ENCODE results near the gene CFAP97D1.
A peak's percentile ranks its signal among the peaks of the same experiment; 100 is the strongest.

CFAP97D1 gene

DNA sequence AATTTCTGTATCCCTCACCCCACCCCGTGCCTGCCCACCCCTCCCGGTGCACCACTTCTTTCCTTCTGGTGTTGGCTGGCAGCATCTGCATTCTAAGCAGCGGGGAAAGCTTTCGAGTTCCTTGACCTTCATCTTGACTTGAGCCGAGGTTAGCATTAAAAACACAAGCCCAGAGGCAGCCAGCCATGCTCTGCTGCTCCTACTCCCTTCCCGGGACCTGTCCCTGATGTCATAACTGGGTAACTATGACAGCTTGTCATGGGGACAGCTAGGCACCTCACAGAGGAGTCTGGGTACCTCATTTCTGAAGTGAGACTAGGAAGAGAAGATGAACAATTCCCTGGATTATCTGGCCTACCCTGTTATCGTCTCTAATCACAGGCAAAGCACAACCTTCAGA, at the start of gene CFAP97D1:
CFAP97D1 (plus strand) TSS at position 301 of the 400 bp plus-strand sequence; CDS start at position 329, 28 bp downstream.
- DNase-seq: no peak

DNA sequence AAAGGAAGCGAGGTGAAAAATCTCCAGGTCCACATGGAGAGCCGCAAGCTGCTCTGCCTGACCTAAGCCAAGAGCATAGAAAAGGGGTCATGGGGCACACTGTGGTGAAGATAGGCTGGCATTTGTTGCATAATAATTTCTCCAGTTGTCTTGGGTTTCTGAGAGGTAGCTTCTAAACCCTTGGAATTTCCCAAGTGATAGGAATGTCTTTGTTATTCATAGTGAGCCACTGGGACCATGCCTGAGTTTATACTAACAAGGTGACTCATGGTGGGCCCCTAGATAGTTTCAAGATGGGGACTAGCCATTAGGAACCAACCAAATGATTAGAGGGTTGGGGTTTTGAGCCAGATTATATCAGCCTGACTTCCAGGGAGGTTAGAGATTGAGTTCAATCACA, 47.3 kb upstream of the CFAP97D1 start:
- DNase-seq: no peak

DNA sequence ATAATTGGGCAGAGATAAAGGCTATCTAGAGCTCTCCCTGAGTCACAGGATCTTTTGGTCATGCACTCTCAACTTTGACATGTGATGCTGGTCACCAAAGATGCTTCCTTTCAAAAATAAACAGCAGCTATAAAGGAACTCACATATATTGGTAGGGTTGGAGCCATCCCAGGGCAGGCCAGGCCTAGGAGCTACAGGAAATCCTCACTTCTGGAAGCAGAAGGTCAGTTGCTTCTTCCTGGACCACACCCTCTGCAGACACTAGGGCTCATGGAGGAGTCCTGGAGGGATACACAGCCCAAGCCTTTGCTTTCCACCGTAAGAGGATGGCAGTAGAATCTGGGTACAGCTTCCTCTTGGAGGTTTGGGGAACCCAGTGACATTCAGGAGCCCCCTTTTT, 46.3 kb upstream of the CFAP97D1 start:
- DNase-seq: no peak

DNA sequence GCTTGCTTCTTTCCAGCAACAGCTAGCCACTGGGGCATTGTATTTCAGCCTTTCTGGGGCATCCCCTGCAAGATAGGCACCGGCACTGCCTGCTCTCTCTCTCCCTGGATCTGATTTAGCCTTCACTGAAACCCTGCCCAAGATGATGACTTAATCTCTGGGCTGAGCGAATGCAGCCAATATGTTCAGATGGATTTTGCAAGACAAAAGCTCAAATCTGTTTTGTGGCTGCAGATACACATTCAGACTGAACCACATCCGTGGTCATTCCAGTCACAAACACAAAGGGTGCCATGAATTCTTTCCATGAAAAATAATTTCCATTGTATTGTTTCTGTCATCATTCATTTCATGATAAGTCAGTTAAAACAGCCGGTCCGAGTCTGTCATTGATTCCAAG, 45.9 kb upstream of the CFAP97D1 start:
- no peak for DNase-seq

DNA sequence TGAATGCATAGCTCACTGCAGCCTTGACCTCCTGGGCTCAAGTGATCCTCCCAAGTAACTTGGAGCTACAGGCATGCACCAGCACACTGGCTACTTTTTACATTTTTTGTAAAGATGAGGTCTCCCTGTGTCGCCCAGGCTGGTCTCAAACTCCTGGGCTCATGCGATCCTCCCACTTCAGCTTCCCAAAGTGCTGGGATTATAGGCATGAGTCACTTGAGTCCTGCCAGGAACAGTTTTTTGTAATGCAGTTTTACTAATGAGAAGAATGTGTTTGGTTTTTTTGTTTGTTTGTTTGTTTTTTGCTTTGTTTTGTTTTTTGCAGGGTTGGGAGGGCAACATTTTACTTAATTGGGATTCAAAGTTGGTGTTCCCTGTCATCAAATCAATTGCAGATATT, 43.8 kb upstream of the CFAP97D1 start:
- no peak for DNase-seq

DNA sequence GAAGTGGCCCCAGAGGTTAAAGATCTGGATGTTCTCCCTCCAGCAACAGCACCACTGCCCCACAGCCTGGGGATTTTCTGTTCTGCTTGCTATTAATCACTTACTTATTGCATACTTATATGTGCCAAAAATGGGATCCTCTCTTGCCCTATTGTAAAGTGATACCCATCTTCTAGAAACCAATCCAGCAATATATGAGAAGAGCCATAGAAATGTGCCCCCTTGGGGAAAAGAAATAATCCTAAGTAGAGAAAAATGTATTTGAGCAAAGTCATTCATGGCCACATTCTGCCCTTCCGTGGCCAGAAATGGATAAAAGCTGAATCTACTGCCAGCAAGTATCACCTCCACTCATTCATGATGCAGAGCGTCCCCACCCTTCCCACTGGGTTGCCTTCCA, 42.5 kb upstream of the CFAP97D1 start:
- no peak for DNase-seq

DNA sequence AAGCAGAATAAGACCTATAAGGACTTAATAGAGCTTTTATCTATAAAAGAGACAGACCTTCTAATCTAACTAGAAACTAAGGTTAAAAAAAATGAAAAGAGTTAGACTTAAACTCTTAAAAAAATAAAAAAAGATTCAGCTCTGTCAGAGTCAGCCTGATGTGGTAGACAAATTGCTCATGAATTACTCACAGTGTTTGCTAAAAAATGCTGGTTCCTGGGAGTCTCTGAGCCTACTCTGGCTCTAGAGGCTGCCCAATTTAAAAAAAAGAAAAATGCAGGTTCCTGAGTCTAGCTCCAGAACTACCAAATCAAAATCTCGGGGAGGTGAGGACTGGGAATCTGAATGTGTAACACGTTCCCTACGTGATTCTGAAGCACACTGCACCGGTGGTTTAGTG, 39.7 kb upstream of the CFAP97D1 start:
- no peak for DNase-seq

DNA sequence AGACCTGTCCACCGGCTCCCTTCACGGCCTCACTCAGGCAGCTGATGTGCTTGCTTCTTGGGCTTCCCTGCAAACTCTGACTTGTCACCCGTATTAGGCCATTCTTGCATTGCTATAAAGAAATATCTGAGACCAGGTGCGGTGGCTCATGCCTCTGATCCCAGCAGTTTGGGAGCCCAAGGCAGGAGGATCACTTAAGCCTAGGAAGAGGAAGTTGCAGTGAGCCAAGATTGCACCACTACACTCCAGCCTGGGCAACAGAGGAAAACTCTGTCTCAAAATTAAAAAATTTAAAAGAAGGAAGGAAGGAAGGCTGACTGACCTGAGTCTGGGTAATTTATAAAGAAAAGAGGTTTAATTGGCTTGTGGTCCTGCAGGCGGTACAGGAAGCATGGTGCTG, 38.6 kb upstream of the CFAP97D1 start:
- no peak for DNase-seq

DNA sequence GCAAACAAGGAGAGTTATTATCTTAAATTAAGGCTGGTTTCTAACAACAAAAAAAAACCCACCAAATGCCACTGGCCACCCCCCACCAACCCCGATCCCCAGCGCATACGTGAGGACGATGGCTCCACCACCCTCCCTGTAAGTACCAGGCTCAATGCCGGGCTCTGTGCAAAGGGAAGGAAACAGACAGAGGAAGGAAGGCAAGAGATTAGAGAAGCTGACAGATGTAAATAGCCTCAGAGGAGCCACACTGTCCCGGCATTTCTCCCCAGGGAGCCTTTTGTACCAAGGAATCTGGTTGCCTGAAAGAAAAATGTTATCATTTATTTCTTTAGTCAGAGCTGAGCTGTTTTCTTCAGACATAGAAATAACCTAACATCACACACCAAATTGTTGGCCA, 34.7 kb upstream of the CFAP97D1 start:
- DNase-seq: no peak

DNA sequence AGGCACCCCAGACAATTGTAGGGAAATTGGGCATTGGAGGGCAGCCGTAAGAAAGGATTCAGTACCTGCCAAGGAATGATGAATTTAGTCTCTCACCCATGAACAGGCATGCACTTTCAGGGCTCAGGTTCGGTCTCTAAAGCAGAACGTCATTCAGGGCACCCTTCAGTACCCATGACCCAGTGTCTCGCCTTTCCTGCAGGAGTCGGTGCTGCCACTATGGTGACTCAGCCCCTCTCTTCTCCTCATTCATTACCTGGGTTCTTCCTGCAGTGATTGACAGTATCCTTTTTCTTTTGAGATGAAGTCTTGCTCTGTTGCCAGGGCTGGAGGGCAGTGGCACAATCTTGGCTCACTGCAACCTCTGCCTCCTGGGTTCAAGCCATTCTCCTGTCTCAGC, 30.1 kb upstream of the CFAP97D1 start:
- no peak for DNase-seq

DNA sequence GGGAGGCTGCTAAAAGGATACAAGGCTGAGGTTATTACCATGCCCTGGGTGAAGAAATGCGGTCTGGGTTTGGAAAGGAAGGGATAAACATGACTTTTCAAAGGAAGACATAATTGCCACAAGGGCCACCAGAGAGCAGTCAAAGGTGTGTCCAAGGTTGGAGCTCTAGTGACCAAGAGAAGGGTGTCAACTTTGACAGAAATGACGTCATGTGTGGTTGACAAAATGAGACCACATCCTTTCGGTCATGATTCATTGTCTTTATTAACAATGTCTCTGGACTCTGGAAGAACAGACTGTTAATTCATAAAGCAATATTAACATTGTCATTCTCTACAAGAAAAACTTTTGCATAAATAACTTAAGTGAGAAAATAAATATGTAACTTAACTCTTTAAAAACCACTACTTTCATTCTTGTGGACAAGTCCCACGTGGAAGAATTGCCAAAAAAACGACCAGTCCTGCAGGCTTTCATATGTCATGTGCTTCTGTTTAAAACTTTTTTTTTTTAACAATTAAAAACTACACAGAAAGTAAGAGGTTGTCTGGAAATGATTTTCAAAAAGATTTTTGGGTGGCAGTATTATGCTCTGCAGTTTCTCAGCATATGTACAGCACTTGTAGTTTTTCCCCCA, 26.6 kb upstream of the CFAP97D1 start:
- DNase-seq: peak; percentile 36

DNA sequence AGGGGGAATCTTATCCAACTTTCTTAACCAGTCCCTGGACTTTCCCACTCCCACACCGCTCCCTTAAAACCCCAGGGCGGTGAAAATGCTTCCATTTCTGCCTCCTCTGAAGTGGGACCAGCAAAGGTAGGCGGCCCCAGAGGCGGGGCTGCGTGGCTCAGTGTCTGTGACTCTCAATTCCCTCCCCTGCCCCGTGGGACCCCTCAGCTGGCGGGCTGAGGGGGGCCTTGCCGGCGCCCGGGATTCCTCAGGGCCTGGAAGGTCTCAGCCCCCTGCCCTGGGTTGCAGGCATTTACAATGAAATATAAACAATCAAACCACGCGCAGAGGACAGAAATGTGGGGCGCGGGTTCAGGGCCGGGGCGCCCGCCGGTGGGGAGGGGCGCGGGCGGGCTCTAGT, 25.3 kb upstream of the CFAP97D1 start:
- DNase-seq: no peak

DNA sequence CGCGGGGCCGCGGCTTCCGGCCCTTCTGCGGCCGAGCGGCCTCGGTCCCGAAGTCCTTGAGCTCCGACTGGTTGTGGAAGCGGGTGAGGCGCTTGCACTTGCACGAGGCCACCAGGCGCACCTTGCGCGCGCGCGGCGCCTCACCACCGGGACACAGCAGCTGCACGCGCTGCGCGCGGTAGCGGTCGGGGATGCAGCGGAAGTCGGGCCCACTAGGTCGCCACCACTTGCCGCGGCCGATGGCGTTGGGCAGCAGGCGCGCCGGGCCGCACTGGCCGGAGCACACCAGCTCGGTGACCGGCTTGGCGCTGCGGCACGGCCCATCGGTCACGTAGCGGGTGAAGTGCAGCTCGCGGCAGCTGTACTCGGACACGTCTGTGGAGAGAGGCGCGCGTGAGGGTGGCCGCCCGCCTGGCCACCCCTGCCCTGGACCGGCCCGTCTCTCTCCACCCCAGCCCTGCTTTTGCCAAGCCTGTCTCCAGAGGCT, 24.8 kb upstream of the CFAP97D1 start:
- peak; percentile 24 for DNase-seq

DNA sequence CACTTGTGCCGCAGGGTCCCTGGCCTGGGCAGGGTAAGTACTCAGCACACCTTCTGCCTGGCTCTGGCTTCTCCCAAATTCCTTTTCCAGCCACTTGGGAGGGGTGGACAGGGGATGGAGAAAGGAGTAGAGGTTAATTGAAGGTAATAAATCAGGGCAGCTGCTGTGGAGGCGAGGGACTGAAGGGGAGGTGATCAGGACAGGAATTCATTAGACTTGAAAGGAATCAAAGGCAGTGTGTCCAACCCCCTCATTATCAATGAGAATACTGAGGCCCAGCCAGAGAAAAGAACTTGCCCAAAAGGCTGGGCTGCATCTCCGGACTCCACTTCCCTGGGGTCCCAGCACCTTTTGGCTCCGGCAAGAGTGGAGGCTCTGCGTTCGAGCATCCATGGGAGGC, 24.0 kb upstream of the CFAP97D1 start:
- no peak for DNase-seq

DNA sequence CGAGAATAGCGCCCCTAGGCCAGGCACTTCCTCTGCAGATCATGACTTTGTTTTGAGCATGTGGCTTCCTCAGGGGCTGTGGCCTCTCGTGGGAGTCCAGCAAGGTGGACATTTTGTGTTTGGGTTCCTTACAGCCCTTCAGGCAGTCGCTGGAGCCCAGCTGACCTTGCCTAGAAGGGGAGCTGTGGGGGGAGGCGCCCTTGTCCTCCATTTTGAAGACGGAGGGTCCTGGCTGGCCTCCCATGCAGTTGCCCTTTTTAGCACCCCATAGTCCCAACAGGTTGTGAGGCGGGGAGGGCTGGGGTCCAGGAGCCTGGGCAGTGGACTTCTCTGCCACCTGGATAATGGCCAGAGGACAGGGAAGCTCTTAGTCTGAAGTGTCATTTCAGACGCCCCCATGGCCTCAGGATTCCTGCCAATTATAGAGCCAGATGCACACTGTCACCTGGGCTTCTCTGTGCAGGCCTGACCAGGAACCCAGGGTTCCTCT, 23.0 kb upstream of the CFAP97D1 start:
- no peak for DNase-seq

DNA sequence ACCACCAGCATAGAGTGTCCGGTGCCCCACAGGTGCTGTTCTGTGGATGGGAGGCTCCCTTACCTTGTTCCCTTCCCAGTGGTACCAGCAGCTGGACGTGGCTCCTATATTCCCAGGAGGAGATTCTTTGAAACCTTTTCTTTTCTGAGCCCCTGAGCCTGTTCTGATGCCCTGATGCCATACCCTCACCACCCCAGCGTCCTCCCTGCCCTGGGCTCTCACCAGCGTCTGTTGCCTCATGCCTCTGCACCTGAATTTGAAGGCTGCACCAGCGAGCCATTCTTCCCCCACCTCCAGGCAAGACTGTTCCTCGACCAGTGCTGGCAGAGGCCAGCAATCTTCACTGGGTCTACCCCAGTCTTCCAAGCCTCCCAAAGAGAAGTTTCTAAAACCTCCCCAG, 22.1 kb upstream of the CFAP97D1 start:
- no peak for DNase-seq

DNA sequence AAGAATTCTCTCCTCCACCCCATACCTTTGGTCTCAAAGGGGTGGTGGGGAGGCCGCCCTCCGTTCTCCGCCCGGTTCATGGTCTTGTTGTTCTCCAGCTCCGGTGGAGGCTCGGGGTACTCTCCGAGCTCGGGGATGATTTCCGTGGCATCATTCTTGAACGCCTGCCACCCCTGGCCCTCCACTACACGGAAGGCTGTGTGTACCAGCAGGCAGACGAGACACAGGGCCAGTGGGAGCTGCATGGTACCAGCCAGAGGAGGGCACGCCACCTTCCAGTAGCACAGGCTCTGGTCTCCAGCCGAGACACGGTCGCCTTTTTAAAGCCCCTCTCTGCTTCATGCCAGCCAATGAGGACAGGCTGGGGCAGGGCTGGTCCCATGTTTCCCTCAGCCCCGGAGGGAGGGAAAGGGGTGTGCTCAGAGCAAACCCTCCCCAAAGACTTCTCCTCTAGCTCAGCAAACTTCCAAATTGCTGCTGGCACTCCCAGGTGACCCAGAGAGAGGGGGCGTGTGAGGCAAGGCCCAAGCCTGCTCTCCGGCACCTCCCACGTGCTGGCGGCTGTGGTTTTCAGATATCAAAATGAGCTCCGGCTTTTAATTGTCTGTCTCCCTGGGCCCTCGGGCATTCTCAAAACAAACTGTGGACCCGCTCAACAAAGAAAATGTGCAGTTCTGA, 21.6 kb upstream of the CFAP97D1 start, which contains the start of gene SOST:
SOST (minus strand) TSS at position 295 of the 678 bp plus-strand sequence; CDS start at position 245, 50 bp downstream.
- no peak for DNase-seq

DNA sequence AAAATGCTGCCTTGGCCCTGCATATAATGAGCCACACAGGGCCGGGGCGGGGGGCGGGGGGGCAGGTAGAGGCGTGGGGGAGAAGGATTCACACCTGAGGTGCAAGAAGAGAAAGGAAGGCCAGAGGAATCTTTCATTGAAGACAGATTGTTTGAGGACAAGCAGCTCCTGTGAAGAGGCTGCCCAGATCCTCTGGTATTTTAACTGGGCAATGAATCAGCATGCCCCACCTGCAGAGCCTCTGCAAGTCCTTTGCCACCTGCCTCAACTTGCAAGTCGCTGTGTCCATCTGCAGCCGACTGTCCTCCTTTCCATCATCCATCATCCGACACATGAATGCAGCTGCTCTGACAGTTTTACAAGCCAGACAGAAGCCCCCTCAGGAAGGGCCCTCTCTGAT, 20.4 kb upstream of the CFAP97D1 start:
- no peak for DNase-seq

DNA sequence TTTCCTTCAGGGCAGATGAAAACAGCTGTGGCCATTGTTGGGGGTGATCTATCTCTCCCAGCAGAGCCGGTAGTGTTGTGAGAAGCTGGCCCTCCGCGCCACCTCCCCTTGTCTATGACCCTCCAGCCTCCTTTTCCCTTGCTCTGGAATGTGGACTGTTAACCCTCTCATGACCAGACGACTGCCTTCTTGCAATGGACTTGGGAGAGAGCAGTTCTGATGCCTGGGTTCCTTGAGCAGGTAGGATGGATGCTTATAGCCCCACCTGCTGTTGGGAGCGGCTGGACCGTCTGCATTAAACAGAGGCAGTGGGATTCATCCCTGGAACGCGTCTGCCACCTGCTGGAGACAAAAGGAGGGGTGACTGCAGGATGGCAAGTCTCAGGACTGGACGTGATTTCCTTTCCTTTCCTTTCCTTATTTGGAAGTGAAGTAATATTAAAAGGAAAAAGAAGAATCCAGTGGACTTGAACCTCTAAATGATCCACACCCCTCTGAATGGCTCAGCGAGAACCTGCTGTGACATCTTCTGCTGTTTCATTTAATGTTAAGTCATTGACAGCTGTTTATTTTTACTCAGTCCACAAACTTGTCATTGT, 19.9 kb upstream of the CFAP97D1 start:
- peak; percentile 93 for DNase-seq

DNA sequence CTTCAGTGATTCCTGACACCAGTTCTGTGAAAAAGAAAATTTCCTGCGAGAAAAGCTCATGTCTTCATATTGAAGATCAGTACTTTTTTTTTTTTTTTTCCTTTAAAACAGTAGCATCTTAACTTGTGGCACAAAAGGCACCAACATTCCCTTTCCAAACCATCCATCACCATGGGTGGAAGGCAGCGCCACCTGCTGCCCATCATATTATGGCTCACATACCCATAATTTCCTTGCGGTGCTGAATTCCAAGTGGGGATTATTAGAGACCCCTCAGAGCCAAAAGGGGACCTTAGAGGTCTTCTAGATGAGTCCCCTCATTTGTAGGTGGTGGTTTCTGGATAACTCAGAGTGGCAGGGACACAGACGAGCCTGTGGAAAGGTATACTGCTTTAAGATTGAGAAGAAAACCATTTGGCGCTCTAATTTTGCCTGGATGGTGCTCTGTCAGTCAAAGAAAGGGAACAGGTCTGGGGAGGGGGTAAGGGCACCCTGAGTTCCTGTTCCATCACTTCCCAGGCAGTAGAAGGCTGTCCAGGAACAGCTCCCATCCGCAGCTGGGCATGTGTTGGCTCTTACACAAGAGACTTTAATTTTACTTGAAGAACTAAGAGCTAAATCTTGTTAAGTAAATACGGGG, 13.7 kb upstream of the CFAP97D1 start:
- peak; percentile 38 for DNase-seq

DNA sequence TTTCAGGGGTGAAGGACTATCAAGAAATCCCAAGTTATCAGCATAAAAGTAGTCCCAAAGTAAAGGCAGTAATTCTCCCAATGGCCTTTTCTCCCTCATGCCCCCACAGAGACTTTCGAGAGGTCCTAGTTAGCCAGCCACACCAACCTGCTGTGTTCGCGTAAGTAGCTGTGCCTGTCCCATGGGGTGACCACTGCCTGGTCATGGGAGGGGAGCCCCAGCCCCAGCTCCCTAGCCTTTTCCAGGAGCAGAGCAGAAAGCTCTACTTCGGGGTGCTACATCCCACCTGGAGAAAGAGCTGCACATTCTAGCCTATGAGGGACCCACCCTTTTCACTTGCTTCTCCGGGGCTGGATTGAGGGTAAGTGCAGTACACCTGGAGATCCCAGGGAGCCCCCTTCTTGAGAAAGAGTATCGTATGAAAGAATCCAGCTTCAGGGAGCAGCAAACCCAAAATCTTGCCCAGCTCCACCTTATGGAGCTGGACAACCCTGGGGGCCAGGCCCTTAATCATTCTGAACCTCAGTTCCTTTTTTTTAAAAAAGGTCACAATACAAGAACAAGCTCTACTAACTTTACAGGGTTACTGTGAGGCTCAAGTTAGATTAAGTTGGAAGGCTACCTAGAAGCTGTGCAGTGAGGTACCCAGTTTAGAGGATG, 13.1 kb upstream of the CFAP97D1 start:
- no peak for DNase-seq

DNA sequence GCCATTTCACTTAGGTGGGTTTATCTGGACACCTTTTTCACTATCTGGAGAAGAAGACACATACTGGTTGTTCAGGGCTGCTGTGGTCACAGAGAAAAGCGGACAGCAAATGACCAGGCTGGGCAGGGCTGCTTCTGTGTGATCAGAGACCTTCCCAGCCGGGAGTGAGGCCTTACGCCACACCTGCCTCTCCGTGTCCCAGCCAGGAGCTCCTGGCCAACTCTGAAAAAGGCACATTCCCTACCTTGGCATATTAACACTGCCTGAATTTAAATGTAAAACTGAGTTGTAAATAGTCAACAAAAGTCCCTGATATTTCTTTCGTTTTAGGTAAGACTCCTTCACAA, 12.5 kb upstream of the CFAP97D1 start:
- DNase-seq: no peak

DNA sequence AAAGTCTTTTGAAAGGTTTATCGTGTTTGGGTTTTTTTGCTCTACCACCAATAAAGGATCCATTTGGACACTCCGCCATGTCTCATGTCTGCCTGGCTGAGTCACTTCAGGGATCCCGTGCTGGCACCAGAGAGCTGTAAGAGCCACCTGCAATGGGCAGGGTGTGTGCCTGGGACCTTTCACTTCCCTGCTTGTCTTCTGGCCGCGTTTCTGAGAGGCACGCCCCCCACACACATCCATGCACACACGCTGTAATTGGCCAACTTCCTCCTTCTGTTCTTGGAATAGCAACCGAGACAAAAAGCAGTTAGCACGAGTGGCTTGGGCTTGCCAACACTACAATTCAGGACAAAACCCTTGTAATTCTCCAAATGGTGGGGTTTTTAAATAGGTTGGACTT, 11.9 kb upstream of the CFAP97D1 start:
- no peak for DNase-seq
